ENCODE data around the gene WDR44.
"Not testable (repeated sequence)": the region's sequence is repeated elsewhere in the genome, so short reads cannot be mapped to it uniquely, and the experiment has no call there.

The WDR44 gene

GRCh38 chrX:118480172-118480571 is 134.3 kb downstream of the WDR44 start:
- no peak for DNase-seq (ENCODE audit: low spot score)

DNA sequence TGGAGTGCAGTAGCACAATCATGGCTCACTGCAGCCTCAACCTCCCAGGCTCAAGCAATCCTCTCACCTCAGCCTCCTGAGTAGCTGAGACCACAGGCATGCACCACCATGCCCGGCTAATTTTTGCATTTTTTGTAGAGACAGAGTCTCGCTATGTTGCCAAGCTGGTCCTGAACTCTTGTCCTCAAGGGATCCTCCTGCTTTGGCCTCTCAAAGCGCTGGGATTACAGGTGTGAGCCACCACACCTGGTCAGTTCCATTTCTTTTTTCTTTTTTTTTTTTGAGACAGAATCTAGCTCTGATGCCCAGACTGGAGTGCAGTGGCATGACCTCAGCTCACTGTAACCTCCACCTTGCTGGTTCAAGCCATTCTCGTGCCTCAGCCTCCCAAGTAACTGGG is 136.5 kb downstream of the WDR44 start:
- not testable (repeated sequence) for DNase-seq (ENCODE audit: low spot score)

DNA sequence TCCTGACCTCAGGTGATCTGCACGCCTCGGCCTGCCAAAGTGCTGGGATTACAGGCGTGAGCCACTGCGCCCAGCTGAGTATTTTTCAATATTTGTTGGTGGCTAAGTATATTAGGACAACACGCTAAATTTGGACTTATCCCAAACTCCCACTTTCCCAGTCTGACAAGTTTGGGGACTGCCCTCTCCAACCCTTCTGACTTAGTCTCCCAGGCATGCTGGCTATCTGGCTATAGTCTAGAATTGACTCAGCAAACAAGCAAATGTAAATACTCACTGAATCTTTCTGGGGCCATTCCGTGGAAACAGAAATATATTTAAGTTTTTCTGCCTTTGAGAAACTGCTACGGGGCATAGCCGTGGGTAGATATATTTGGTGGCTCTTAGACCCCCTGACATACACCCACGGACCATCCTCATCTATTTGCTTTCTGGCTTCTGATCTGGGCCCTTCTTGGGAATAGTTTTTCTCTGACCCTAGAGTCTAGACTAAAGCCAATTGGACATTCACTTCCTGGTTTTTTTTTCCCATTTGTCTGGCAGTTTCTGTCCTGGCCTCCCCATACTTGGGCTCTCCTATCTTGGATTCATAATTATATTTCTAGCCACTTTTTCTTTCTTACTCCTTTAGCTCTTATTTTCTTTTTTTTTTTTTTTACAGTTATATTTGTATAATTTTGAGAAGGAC is 138.5 kb downstream of the WDR44 start:
- no peak for DNase-seq (ENCODE audit: low spot score)

GRCh38 chrX:118486693-118487092 is 140.8 kb downstream of the WDR44 start:
- not testable (repeated sequence) for DNase-seq (ENCODE audit: low spot score)

DNA sequence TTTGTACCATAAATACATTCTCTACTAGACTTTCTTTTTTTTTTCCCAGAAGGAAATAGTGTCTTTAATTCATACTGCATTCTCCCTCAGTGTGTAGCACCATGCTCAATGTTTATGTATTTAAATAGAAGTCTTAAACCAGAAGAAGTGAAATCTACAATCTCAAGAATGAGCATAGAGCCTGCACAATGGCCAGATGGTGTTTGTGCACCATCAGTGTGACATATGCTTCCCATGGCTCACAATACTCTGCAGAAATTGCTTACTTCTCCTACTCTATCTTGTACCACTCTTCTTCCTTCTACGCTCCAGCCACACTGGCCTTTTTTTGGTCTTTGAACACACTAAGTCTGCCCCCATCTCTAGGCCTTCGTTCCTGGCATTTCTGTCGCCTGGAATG is 147.1 kb downstream of the WDR44 start:
- DNase-seq (ENCODE audit: low spot score), result no peak

GRCh38 chrX:118493653-118494297 is 147.9 kb downstream of the WDR44 start:
- no peak for DNase-seq (ENCODE audit: low spot score)

DNA sequence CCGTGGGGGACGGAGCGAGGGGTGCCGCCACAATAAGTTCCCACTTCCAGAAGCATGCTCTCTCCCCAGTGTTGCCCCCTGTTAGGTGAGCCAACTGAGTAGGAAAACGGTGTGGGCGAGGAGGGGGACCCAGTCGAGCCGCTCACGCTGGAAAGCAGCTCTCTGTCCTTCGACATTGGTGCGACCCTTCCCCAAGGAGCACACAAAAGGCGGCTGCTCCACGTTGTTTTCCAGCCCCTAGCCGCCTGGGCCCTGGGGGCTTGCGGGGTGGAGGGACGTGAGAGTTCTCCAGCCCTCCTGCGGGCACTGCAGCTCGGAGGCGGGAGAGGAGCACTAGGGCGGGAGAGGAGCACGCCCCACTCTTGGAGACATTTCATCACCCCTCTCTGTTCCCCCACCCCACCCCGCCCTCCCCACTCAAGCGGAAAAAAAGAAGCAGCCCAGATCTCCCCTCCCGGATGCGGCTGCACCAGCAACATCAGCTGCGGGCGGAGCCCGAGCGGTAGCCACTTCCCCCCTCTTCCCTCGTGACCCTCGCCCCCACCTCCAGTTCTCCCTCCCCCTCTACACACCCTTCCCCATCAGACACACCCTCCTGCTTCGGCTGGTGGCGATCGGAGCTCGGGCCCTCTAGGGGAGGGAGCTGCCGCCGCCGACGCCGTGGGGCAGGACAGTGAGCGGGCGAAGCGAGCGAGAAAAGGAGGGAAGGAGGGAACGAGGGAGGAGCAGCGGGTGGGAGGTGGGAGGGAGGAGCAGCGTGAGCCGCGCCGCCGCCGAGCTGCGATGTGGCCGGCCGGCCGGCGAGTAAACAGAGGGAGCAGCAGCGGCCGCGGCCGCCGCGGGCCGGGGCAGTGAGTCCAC is 149.4 kb downstream of the WDR44 start, which contains the start of gene DOCK11:
Gene DOCK11 (plus strand): TSS at position 755 of the 861 bp plus-strand sequence. CDS start 157 bp downstream, outside the sequence.
- peak; percentile 78 for DNase-seq (ENCODE audit: low spot score)

GRCh38 chrX:118495958-118496762 is 150.3 kb downstream of the WDR44 start:
- DNase-seq (ENCODE audit: low spot score), result no peak

DNA sequence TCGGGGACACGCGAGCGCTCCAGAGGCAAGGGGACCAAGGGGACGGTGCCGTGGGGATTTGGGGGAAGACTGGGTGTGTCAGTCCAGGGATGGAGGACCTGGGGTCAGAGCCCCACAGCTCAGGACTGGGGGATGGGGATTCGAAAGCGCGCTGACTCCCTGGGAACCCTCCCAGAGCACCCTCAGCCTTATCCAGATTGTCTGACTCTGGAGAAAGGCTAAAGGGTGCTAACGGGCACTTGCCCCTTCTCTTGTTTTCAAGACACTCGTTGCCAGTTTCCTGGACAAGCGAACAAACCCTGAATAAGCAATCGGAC is 150.8 kb downstream of the WDR44 start:
- DNase-seq (ENCODE audit: low spot score), result no peak

DNA sequence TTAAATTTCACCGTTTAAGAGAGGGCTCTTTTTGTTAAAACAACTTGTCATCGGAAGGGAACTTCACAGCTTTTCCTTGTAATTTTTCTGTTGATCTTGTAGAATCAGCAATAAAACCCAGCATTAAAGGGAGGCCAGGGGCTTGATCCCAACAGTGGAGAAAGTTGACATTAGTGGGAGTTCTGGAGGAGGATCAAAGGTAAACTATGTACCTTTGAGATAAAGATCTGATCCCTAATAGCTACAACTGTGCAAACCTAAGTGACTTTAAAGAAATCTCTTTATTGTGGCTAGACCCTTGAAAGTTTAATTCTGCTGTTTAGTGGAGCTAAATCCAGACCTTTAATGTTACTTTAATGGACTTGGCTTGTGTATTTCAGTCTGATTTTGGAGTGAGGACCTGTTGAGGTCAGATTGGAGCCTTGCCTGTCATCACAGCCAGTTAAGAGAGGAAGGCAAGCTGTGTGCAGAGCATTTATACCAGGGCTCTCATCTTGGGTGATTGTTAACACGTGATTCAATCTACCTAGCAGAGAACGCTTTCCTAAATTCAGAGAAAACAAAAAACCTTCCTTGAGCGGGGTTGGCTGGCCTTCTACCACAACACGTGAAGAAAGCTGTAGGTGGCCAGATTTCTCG is 151.4 kb downstream of the WDR44 start:
- DNase-seq (ENCODE audit: low spot score), result no peak

GRCh38 chrX:118498351-118498750 is 152.4 kb downstream of the WDR44 start:
- DNase-seq (ENCODE audit: low spot score), result no peak

- no peak for DNase-seq (ENCODE audit: low spot score)
These were observed 152.8 kb downstream of the WDR44 start for GRCh38 chrX:118498755-118499154.

- no peak for DNase-seq (ENCODE audit: low spot score)
These were observed 153.4 kb downstream of the WDR44 start for GRCh38 chrX:118499295-118499694.

Measured in left forelimb (tissue), 1 donor.